HG03457 (cell line): ENCODE data around the gene SLC20A1.
"Not testable (repeated sequence)": the region's sequence is repeated elsewhere in the genome, so short reads cannot be mapped to it uniquely, and the experiment has no call there.

ENCODE experiments used
- ATAC-seq: cut with Tn5 transposase; IDR thresholded peaks from one replicate; pipeline ENCODE4 v1.9.1; 2021; ENCODE audit warnings: moderate number of reproducible peaks; ENCODE audit not compliant: unreplicated experiment

Gene SLC20A1

DNA sequence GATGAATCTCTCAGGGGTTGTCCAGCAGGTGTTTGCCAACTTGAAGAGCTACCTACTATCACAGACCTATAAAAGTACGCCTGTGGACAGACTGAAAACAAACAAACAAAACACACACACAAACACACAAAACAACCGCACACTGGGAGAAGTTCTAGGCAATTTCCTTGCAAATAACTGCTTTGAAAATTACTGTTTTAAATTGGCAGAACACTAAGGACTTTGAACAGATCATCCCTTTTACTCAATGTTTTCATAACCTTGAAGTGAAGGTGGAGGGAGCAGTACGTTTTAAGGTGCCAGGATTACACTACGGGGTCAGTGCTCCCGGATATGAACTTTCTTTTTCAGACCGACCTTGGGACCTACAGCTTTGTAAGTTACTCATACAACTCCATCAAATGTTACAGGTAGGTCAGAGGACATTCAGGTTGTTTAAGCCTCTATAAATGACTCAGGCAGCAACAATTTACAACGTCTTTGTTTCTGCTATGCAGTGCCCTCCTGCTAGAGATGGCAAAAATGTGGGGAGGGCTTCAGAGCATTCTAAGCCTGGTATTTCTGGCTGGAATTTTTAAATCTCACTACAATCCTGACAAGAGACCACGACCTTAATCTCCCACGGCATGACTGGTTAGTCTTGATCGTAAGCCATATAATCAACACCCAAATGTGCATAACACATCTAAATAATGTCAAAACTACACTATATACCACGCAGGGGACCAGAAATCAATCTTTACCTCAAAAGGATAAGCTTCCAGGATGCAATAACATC, 1.4 kb upstream of the SLC20A1 start:
- no peak for ATAC-seq

DNA sequence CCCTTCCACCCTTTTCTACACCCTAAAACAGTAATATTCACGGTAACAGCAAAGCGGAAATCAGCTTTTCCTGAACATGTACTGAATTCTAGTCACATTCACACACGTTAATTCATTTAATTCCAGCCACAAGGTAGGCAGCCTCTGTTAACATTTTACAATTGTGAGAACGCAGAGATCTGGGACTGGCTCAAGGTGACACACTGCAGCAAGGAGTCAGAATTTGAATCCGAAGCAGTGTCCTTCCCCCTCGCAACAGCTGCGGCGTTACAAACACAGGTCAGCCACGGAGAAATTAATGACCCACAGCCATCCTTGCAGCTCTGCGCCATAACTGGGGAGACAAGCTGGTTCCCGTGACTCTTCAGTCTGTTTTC, 818 bp upstream of the SLC20A1 start:
- ATAC-seq: no peak

DNA sequence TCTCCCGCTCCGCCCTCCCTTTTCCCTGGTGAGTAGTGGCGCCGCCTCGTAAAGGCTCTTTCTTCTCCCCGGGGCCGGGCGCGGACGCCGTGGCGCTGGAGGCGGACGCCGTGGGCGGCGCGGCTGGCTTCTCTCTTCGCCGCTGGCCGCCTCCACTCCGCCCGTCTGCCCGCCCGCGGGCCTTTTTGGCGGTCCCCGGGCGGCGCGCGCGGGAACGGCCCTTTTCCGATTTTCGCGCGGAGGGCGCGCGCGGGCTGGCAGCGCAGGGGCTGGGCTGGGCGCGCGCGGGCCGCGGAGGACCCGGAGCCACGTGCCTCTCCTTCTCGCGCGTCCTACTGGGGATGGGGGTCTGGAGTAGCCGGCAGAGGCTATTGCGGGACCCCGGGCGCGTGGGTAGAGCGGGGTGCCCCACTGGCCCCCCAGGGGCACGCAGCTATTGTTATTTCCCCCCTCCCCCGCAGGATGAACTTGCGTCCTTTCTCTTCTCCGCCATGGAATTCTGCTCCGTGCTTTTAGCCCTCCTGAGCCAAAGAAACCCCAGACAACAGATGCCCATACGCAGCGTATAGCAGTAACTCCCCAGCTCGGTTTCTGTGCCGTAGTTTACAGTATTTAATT, 472 bp downstream of the SLC20A1 start:
- ATAC-seq: peak; percentile 11

DNA sequence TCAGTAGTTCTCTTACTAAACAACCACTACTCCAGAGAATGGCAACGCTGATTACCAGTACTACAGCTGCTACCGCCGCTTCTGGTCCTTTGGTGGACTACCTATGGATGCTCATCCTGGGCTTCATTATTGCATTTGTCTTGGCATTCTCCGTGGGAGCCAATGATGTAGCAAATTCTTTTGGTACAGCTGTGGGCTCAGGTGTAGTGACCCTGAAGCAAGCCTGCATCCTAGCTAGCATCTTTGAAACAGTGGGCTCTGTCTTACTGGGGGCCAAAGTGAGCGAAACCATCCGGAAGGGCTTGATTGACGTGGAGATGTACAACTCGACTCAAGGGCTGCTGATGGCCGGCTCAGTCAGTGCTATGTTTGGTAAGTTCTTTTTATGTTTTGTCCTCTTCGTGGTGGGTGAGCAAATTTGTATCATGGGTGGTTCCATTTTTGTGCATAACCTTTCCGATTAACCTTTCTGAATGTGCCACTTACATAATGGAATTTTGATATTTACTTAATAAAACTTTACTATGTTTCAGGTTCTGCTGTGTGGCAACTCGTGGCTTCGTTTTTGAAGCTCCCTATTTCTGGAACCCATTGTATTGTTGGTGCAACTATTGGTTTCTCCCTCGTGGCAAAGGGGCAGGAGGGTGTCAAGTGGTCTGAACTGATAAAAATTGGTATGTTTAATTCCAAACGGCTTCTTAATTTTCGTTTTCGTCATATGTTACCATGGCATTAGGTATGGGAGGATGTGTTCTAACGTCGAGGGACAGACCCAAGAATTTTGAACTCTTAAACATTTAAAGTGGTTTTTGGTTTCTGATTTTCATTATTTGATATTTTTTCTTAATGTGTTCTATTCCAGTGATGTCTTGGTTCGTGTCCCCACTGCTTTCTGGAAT, 1.3 kb downstream of the SLC20A1 start:
- ATAC-seq: no peak

DNA sequence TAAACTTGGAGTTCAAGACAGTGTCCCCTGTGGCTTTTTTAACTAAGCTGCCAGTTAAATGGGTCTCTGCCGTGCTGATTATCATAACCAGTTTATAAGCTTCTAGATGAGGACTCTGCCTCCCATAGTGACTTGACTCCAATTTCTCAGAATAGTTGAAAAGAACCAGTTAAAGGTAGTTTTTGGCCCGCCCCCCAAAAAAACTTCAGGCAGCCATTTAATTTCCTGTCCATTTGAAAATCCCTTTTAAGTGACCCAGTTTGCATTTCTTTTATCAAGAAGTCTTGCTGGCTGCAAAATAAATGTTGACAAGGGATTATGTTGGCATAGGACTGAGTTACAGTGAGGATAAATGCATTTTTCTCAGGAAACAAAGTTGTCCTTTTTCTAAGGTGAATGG, 2.3 kb downstream of the SLC20A1 start:
- no peak for ATAC-seq

DNA sequence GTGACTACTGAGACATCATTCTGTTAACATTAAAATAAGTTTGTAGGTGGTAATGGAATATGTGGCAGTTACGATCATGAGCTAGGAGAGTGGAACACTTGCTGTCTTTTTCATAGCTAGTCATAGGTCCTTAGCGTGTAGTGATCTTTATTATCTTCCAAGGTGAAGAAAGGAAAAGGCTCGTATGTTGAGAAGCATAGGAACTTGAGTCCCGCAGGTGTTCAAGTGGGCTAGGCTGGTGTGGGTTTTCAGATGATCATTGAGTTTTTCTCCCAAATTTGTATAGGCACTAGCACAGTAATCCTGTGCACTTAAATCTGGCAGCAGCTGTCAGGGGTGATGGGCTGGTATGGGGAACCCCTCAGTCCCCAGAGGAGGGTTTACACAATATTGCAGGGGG, 10.9 kb downstream of the SLC20A1 start:
- ATAC-seq: no peak

DNA sequence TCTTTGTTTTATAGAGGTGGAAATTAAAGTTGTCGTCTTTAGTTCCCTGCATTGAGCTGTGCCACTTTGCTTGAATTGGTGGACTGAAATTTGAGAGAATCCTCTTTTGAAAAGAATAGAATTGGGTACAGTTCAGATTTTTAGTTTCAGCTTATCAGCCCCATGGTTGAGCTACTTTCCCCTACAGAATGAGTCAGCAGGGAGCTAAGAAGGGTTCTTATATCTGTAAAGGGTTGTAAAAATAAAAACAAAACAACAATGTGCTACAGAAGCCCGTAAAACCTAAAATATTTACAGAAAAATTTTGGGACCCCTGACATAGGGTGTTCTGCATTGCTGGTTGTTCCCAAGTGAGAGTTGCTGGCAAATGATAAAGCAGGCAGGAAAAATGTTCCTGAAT, 12.6 kb downstream of the SLC20A1 start:
- no peak for ATAC-seq

DNA sequence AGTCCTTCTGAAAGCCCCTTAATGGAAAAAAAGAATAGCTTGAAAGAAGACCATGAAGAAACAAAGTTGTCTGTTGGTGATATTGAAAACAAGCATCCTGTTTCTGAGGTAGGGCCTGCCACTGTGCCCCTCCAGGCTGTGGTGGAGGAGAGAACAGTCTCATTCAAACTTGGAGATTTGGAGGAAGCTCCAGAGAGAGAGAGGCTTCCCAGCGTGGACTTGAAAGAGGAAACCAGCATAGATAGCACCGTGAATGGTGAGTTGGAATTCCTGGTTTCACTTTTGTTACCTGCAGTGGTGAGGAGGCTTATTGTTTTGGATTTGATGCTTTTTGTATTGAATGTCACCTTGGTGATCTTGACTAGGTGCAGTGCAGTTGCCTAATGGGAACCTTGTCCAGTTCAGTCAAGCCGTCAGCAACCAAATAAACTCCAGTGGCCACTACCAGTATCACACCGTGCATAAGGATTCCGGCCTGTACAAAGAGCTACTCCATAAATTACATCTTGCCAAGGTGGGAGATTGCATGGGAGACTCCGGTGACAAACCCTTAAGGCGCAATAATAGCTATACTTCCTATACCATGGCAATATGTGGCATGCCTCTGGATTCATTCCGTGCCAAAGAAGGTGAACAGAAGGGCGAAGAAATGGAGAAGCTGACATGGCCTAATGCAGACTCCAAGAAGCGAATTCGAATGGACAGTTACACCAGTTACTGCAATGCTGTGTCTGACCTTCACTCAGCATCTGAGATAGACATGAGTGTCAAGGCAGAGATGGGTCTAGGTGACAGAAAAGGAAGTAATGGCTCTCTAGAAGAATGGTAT, 13.3 kb downstream of the SLC20A1 start:
- no peak for ATAC-seq

DNA sequence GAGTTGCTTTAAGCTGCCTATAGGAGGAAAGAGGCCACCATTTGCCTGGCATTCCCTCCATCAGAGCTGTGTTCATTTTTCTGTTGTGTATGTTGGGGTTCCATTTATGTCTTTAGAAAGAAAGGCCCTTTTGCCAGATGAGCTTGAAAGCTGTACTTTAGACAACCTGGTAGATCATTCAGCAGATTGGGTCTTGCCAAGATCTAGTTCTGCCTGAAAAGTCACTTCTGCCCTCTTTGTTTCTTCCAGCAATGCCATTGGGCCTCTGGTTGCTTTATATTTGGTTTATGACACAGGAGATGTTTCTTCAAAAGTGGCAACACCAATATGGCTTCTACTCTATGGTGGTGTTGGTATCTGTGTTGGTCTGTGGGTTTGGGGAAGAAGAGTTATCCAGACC, 14.4 kb downstream of the SLC20A1 start:
- ATAC-seq: no peak

DNA sequence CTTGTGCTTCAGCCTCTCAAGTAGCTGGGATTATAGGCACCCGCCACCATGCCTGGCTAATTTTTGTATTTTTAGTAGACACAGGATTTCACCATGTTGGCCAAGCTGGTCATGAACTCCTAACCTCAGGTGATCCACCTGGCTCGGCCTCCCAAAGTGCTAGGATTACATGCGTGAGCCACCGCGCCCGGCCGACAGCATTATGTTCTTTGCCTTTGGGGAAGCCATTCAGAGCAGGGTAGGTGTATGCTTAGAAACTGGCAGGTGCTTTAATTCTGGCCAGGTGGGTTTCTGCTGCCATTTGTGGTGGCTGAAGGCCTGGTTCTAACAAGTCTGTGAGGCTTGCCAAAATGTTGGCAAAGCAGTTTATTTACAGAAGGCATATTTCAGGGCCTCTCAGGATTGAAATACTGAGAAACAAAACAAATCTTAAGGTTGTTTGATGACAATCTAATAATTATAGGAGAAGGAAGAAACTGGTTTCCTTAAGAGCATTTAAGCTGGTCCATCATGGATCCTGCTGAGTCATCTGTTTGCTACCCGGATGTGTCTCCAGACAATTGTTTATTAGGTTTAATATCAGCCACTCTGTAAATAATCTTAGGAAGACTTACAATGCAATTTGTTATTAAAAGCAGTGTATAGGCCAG, 16.0 kb downstream of the SLC20A1 start:
- no peak for ATAC-seq

DNA sequence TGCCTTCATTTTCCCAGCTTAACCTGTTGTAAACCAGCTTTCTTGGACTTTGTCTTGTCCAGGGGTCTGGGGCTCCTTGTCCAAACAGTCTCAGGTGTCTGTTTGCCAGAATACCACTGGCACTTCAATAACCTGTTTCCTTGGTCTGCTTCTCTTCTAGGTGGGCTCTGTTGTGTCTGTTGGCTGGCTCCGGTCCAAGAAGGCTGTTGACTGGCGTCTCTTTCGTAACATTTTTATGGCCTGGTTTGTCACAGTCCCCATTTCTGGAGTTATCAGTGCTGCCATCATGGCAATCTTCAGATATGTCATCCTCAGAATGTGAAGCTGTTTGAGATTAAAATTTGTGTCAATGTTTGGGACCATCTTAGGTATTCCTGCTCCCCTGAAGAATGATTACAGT, 17.0 kb downstream of the SLC20A1 start:
- no peak for ATAC-seq

DNA sequence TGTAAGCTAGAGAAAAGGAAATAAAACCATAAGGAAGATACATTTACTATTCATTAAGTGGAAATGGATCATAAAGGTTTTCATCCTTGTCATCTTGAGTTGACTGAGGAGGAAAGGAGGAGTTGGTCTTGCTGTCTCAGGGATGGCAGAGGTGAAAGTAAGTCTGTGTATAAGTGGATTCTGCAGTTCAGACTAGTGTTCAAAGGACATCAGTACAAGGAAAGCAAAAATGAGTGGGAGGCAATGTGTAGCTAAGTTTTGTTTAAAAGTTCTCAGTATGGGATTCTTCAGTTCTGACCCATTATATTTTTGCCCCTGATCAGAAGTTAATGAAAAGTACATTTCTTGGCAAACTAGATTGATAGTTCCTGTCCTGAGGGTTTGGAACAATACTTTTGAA, 18.9 kb downstream of the SLC20A1 start:
- no peak for ATAC-seq

DNA sequence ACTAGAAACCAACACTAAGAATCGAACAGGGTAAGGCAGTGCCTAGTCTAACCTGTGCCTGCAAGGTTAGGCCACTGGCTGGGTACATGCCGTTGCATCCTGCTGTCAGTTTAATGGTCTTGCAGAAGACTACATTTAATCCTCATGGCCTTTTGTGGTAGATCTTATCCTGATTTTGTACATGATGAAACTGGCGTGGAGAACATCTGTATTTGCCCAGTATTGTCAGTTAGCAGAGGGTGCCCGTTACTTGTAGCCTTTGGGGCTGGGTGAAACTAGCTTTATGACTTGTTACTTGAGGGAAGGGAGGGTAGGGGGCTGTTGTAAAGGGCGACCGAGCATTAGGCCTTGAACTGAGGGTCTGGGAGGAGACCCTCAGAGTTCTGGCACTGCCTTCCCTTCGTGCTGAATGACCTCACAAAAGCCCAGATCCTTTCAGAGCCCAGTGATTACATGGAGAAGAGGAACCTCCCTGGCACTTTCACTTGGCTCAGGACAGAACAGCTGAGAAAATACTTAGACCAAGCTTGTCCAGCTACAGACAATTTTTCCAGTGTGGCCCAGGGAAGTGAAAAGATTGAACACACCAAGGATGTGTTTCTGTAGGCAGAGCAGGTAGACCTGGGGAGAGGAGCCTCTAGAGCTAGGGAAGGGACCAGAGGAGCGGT, 19.5 kb downstream of the SLC20A1 start:
- ATAC-seq: no peak

DNA sequence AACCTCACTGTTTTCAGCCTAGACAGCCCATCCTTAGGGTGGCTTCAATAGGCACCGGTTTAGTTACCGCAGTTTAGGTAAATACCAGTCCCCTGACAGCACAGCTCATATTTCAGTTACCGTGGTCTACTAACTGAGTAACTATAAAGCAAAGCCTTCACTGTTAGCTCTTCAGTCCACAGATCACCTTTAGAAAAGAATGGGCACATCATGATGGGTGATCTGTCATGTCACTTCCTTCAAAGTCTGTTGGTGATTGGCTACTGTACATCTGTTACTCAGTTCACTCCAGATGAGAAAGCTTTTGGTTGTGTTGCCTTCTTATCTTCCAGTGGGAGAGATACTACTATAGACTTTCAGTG, 21.0 kb downstream of the SLC20A1 start:
- ATAC-seq: no peak

DNA sequence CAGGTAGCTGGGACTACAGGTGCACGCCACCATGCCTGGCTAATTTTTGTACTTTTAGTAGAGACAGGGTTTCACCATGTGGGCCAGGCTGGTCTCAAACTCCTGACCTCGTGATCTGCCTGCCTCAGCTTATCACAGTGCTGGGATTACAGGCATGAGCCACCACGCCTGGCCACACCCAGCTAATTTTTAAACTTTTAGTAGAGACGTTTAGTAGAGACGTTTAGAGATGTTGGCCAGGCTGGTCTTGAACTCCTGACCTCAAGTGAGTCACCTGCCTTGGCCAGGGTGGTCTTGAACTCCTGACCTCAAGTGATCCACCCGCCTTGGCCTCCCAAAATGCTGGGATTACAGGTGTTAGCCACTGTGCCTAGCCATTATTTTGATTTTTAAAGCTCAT, 21.8 kb downstream of the SLC20A1 start:
- not testable (repeated sequence) for ATAC-seq

DNA sequence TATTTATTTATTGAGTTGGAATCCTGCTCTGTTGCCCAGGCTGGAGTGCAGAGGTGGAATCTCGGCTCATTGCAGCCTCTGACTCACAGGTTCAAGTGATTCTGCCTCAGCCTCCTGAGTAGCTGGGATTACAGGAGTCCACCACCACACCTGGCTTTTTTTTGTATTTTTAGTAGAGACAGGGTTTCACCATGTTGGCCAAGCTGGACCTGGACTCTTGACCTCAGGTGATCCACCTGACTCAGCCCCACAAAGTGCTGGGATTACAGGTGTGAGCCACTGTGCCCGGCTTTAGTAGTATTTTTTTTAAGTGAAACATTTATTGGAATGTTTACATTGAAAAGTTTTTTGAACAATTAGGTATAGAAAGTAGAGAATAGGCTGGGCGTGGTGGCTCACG, 23.9 kb downstream of the SLC20A1 start:
- no peak for ATAC-seq

DNA sequence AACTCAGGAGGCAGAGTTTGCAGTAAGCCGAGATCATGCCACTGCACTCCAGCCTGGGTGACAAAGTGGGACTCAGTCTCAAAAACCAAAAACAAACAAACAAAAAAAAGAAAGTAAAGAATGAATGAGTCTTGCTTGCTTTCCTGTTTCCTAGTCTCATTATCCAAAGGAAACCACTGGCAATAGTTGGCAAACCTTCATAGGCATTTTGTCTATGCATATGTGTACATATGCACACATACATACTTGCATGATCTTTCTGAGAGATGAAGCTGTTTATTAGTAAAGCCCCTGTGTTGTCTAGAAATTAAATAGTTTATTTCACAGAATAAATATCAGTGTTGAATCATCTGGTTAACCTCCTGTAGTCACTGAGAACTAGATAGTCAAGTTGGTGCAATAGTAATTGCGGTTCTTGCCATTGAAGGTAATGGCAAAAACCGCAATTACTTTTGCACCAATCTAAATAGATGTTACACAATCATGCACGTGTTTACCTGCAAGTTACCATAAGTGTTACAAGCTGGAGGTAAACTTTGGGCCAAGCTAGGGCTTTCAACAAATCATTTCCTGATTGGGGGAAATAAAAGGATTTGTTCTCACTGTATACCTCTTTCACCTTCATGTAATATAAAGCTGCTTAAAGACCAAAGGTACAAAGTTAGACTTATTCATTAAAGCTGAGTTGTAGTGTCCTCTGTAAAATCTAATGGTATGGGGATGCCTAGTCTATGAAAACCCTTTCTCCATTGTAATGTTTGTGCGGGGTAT, 24.7 kb downstream of the SLC20A1 start:
- no peak for ATAC-seq

DNA sequence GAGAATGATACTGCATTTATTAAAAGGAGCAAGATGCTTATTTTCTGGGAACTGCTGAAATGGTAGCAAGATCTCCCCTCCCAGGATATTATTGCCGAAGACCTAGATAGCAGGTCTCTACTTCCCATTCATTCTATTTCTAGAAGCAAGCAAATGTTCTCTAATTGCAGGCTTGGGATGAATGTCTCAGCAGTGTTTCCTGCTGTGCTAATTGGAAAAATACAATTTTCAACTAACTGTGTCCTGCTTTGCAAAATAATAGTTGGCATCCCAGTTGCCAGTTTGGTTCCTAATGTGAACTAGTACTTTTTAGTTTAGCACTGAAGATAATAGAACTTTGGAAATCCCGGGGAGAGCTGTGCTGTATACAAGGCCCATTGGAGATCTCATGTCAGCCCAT, 26.1 kb downstream of the SLC20A1 start:
- no peak for ATAC-seq

DNA sequence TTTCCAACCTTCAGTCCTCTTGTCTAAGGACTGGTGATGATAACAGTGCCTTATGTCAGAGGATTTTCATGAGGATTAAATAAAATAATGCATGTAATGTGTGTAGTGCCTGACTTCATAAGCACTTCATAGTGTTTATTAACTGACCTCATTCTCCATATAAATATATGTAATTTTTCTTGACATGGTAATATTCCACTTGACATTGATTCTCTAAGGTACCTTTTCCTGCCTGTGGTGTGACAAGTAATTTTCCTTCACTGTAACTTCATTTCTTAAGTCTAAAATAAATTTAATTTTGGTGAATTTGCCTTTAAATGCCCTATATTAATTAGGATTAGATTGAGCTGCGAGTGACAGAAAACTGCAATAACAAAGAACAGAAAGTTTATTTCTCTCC, 27.3 kb downstream of the SLC20A1 start:
- no peak for ATAC-seq
